ENCODE results near the gene PIAS4.

PIAS4 gene

DNA sequence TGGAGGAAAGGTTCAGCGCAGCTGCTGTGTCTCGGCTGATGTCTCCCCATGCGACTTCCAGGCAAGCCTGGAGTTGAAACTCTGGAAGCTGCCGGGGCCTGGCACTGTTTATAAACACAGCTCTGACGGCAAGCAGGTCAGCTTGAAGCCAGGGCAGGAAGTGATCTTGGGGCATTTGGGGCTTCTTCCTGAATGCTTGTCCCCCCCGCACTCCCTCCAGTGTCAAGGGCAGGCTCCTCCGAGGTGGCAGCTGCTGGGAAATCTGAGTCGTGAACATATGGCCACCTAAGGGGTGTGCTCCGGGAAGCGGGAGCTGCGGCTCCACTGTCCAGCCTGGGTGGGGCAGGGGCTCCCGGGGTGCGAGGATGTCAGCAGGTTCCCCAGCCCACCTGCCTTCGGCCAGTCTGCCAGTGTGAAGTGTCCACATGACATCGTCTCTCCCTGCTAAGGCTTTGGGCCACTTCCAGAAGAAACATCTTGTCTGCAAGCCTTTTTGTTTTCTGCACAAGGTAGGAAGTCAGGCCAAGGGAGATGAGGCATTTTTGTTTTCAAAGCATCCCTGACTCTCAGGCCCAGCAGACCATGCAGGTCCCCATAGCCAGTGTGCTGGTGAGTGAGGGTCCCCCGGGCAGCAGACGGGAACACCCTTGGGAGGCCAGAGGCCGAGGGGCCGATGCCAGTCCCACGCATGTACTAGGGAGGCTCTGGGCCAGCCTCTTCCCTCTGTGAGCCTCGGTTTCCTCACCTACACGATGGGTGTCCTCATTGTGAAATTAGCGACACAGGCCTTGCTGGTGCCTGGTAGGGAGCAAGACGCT is 2.7 kb downstream of the PIAS4 start:
- TF ChIP-seq ZFP3 (CRISPR knock-in tag; IDR thresholded peaks at IDR 0.05) = no peak
- no peak for TF ChIP-seq RARB (CRISPR knock-in tag; IDR thresholded peaks at IDR 0.05)
- no peak for TF ChIP-seq ZNF8 (CRISPR knock-in tag; IDR thresholded peaks at IDR 0.05)
- TF ChIP-seq, protein P1, sequence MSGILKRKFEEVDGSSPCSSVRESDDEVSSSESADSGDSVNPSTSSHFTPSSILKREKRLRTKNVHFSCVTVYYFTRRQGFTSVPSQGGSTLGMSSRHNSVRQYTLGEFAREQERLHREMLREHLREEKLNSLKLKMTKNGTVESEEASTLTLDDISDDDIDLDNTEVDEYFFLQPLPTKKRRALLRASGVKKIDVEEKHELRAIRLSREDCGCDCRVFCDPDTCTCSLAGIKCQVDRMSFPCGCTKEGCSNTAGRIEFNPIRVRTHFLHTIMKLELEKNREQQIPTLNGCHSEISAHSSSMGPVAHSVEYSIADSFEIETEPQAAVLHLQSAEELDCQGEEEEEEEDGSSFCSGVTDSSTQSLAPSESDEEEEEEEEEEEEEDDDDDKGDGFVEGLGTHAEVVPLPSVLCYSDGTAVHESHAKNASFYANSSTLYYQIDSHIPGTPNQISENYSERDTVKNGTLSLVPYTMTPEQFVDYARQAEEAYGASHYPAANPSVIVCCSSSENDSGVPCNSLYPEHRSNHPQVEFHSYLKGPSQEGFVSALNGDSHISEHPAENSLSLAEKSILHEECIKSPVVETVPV (CRISPR knock-in tag; IDR thresholded peaks at IDR 0.05) = no peak
- TF ChIP-seq, protein P2, sequence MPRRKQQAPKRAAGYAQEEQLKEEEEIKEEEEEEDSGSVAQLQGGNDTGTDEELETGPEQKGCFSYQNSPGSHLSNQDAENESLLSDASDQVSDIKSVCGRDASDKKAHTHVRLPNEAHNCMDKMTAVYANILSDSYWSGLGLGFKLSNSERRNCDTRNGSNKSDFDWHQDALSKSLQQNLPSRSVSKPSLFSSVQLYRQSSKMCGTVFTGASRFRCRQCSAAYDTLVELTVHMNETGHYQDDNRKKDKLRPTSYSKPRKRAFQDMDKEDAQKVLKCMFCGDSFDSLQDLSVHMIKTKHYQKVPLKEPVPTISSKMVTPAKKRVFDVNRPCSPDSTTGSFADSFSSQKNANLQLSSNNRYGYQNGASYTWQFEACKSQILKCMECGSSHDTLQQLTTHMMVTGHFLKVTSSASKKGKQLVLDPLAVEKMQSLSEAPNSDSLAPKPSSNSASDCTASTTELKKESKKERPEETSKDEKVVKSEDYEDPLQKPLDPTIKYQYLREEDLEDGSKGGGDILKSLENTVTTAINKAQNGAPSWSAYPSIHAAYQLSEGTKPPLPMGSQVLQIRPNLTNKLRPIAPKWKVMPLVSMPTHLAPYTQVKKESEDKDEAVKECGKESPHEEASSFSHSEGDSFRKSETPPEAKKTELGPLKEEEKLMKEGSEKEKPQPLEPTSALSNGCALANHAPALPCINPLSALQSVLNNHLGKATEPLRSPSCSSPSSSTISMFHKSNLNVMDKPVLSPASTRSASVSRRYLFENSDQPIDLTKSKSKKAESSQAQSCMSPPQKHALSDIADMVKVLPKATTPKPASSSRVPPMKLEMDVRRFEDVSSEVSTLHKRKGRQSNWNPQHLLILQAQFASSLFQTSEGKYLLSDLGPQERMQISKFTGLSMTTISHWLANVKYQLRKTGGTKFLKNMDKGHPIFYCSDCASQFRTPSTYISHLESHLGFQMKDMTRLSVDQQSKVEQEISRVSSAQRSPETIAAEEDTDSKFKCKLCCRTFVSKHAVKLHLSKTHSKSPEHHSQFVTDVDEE (CRISPR knock-in tag; IDR thresholded peaks at IDR 0.05) = no peak
- TF ChIP-seq PPARA (CRISPR knock-in tag; IDR thresholded peaks at IDR 0.05; ENCODE audit: borderline replicate concordance) = no peak
- no peak for TF ChIP-seq ZNF70 (CRISPR knock-in tag; IDR thresholded peaks at IDR 0.05)
- no peak for TF ChIP-seq ARNTL (CRISPR knock-in tag; IDR thresholded peaks at IDR 0.05; ENCODE audit: borderline replicate concordance, low read depth)
- no peak for TF ChIP-seq ZFP30 (CRISPR knock-in tag; IDR thresholded peaks at IDR 0.05)
- no peak for TF ChIP-seq TOX (CRISPR knock-in tag; IDR thresholded peaks at IDR 0.05; ENCODE audit: borderline replicate concordance)
- TF ChIP-seq, protein P3, sequence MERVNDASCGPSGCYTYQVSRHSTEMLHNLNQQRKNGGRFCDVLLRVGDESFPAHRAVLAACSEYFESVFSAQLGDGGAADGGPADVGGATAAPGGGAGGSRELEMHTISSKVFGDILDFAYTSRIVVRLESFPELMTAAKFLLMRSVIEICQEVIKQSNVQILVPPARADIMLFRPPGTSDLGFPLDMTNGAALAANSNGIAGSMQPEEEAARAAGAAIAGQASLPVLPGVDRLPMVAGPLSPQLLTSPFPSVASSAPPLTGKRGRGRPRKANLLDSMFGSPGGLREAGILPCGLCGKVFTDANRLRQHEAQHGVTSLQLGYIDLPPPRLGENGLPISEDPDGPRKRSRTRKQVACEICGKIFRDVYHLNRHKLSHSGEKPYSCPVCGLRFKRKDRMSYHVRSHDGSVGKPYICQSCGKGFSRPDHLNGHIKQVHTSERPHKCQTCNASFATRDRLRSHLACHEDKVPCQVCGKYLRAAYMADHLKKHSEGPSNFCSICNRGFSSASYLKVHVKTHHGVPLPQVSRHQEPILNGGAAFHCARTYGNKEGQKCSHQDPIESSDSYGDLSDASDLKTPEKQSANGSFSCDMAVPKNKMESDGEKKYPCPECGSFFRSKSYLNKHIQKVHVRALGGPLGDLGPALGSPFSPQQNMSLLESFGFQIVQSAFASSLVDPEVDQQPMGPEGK (CRISPR knock-in tag; IDR thresholded peaks at IDR 0.05; ENCODE audit: borderline replicate concordance) = no peak
- TF ChIP-seq SNAI2 (CRISPR knock-in tag; IDR thresholded peaks at IDR 0.05) = no peak
- TF ChIP-seq ESRRG (CRISPR knock-in tag; IDR thresholded peaks at IDR 0.05) = no peak
- no peak for TF ChIP-seq GLIS3 (CRISPR knock-in tag; IDR thresholded peaks at IDR 0.05)
- TF ChIP-seq CSDC2 (CRISPR knock-in tag; IDR thresholded peaks at IDR 0.05) = no peak
- no peak for TF ChIP-seq ISL1 (CRISPR knock-in tag; IDR thresholded peaks at IDR 0.05)
- no peak for TF ChIP-seq TCF4 (CRISPR knock-in tag; IDR thresholded peaks at IDR 0.05; ENCODE audit: borderline replicate concordance)
- no peak for ATAC-seq

DNA sequence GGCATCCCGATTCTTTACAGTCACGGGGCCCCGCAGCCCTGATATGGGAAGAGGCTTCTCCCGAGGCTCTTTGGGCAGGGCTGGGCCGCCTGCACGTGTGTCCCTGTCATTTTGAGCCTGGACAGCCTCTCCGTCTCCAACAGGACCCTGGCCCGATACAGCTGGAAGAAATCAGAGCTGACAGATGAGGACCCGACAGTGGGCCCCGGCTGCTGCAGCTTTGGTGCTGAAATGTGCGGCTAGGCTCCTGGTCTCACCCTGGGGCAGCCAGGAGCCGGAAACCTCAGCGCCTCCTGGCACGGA is 3.2 kb downstream of the PIAS4 start:
- no peak for TF ChIP-seq OSR1 (CRISPR knock-in tag; IDR thresholded peaks at IDR 0.05)
- no peak for TF ChIP-seq ESRRG (CRISPR knock-in tag; IDR thresholded peaks at IDR 0.05)
- TF ChIP-seq ZNF70 (CRISPR knock-in tag; IDR thresholded peaks at IDR 0.05) = no peak
- TF ChIP-seq ZC3H10 (CRISPR knock-in tag; IDR thresholded peaks at IDR 0.05) = no peak
- TF ChIP-seq ZNF565 (CRISPR knock-in tag; conservative IDR thresholded peaks at IDR 0.05; ENCODE audit: low read depth) = no peak
- no peak for TF ChIP-seq GLIS3 (CRISPR knock-in tag; IDR thresholded peaks at IDR 0.05)
- no peak for TF ChIP-seq RARB (CRISPR knock-in tag; IDR thresholded peaks at IDR 0.05)
- TF ChIP-seq, protein P2 (CRISPR knock-in tag; IDR thresholded peaks at IDR 0.05) = no peak
- TF ChIP-seq, protein P1 (CRISPR knock-in tag; IDR thresholded peaks at IDR 0.05) = no peak
- TF ChIP-seq, protein P4, sequence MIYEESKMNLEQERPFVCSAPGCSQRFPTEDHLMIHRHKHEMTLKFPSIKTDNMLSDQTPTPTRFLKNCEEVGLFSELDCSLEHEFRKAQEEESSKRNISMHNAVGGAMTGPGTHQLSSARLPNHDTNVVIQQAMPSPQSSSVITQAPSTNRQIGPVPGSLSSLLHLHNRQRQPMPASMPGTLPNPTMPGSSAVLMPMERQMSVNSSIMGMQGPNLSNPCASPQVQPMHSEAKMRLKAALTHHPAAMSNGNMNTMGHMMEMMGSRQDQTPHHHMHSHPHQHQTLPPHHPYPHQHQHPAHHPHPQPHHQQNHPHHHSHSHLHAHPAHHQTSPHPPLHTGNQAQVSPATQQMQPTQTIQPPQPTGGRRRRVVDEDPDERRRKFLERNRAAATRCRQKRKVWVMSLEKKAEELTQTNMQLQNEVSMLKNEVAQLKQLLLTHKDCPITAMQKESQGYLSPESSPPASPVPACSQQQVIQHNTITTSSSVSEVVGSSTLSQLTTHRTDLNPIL (CRISPR knock-in tag; IDR thresholded peaks at IDR 0.05; ENCODE audit: low read depth) = no peak
- TF ChIP-seq PPARA (CRISPR knock-in tag; IDR thresholded peaks at IDR 0.05; ENCODE audit: borderline replicate concordance) = no peak
- TF ChIP-seq, protein P3 (CRISPR knock-in tag; IDR thresholded peaks at IDR 0.05; ENCODE audit: borderline replicate concordance) = no peak
- no peak for TF ChIP-seq TCF4 (CRISPR knock-in tag; IDR thresholded peaks at IDR 0.05; ENCODE audit: borderline replicate concordance)
- TF ChIP-seq, protein P5, sequence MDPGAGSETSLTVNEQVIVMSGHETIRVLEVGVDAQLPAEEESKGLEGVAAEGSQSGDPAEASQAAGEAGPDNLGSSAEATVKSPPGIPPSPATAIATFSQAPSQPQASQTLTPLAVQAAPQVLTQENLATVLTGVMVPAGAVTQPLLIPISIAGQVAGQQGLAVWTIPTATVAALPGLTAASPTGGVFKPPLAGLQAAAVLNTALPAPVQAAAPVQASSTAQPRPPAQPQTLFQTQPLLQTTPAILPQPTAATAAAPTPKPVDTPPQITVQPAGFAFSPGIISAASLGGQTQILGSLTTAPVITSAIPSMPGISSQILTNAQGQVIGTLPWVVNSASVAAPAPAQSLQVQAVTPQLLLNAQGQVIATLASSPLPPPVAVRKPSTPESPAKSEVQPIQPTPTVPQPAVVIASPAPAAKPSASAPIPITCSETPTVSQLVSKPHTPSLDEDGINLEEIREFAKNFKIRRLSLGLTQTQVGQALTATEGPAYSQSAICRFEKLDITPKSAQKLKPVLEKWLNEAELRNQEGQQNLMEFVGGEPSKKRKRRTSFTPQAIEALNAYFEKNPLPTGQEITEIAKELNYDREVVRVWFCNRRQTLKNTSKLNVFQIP (CRISPR knock-in tag; IDR thresholded peaks at IDR 0.05; ENCODE audit: borderline replicate concordance, low read depth) = no peak
- TF ChIP-seq ARNTL (CRISPR knock-in tag; IDR thresholded peaks at IDR 0.05; ENCODE audit: borderline replicate concordance, low read depth) = no peak
- TF ChIP-seq ZFP3 (CRISPR knock-in tag; IDR thresholded peaks at IDR 0.05) = no peak

More for the DNA sequence above, 3.2 kb downstream of the PIAS4 start:
- ATAC-seq = no peak
